GM18951 (cell line): Measurements from ENCODE around the gene NKD2.

ENCODE experiments used
- POLR2A ChIP-seq: IDR thresholded peaks from 4 replicates; pipeline ENCODE4 v1.6.1; 2011; ENCODE audit warnings: mild to moderate bottlenecking; ENCODE audit not compliant: insufficient read length, insufficient read depth; ENCODE audit errors: extremely low read depth
- in situ Hi-C: fragments of 300-500 bp; cut with MboI; formaldehyde crosslinking; loops from one replicate; pipeline ENCODE4 v1.12.0; 2022; ENCODE audit warnings: low sequenced_read_pairs, mixed read lengths, inconsistent platforms; ENCODE audit not compliant: unreplicated experiment

NKD2 gene

GRCh38 chr5:984774-985173, 23.8 kb upstream of the NKD2 start:
- TF ChIP-seq POLR2A, result no peak
- in situ Hi-C loops, result no loop called here

GRCh38 chr5:987761-988160, 20.8 kb upstream of the NKD2 start:
- in situ Hi-C loops, result no loop called here
- TF ChIP-seq POLR2A, result no peak

GRCh38 chr5:988322-988721, 20.3 kb upstream of the NKD2 start:
- in situ Hi-C loops, result no loop called here
- TF ChIP-seq POLR2A, result no peak

- in situ Hi-C loops, result no loop called here
- no peak for TF ChIP-seq POLR2A
Observed at GRCh38 chr5:989961-990530, 18.6 kb upstream of the NKD2 start.

GRCh38 chr5:991472-992267, 16.9 kb upstream of the NKD2 start:
- in situ Hi-C loops, result no loop called here
- no peak for TF ChIP-seq POLR2A

GRCh38 chr5:994272-994607, 14.4 kb upstream of the NKD2 start:
- in situ Hi-C loops, result no loop called here
- no peak for TF ChIP-seq POLR2A

GRCh38 chr5:994821-995220, 13.8 kb upstream of the NKD2 start:
- in situ Hi-C loops, result no loop called here
- no peak for TF ChIP-seq POLR2A

- no peak for TF ChIP-seq POLR2A
- in situ Hi-C loops, result no loop called here
Observed at GRCh38 chr5:995318-995717, 13.3 kb upstream of the NKD2 start.

- no peak for TF ChIP-seq POLR2A
- in situ Hi-C loops, result no loop called here
Observed at GRCh38 chr5:997001-997474, 11.6 kb upstream of the NKD2 start.

GRCh38 chr5:997711-998110, 10.9 kb upstream of the NKD2 start:
- no peak for TF ChIP-seq POLR2A
- in situ Hi-C loops, result no loop called here

GRCh38 chr5:998246-999031, 10.2 kb upstream of the NKD2 start:
- no peak for TF ChIP-seq POLR2A
- in situ Hi-C loops, result no loop called here

GRCh38 chr5:999032-999501, 9.5 kb upstream of the NKD2 start:
- TF ChIP-seq POLR2A, result no peak
- in situ Hi-C loops, result no loop called here

GRCh38 chr5:999724-1000123, 8.9 kb upstream of the NKD2 start:
- in situ Hi-C loops, result no loop called here
- no peak for TF ChIP-seq POLR2A
